SW480 (cell line): Measurements from ENCODE around the gene AUTS2.

Experiments used
- DNase-seq: peaks from one replicate; pipeline ENCODE4 v3.0.0-alpha.2; 2016; ENCODE audit warnings: low spot score

The AUTS2 gene

DNA sequence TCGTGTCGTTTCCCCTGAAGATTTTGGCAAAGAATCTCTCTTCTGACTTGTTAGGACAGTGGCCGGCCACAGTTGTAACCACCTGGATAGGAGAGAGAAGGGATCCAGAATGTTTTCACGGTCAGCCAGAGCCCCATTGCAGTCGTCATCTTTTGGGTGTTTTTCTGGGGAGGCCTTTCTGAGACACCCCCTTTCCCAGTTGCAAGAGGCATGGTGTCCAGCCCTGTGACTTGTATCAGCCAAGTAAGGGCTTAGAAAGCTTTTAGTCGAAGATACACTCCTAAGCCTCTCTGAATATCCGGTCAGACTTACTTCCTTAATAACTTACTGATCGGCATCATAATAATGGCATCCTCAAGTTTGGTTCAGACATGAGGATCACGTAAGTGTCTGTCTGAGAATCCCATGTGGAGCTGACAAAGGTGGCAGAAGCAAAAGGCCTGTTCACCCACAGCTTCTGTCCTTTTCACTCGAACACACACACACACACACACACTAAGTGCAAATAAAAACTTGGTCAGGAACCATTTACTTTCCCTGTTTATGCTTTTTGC is 1098.0 kb downstream of the AUTS2 start:
- no peak for DNase-seq

DNA sequence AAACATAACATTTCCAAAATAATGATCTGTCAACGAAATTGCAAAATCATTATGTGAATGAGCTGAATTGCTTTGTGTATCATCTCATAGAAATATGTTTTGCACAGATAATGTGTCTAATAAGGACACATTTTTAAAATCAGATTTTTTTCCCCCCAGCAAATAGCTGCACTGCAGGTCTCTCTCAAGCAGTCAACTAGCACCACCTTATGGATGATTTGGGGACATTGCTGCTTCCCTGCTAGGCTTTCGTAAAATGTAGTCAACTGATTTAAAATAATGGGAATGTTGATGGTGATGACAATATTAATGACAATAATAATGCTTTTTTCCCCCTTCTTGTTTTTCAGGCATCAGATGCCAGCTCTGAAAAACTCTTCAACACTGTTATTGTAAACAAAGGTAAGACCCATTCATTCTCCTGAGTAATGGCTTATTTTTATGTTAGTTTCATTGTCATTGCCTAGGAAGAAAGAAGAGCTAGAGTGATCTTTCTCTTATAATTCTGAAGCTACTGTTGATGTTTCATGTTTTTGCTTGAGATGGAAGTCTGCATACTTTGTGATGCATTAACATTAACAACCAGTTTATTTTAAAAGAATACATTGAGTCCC is 1100.1 kb downstream of the AUTS2 start:
- DNase-seq, result peak; percentile 71

DNA sequence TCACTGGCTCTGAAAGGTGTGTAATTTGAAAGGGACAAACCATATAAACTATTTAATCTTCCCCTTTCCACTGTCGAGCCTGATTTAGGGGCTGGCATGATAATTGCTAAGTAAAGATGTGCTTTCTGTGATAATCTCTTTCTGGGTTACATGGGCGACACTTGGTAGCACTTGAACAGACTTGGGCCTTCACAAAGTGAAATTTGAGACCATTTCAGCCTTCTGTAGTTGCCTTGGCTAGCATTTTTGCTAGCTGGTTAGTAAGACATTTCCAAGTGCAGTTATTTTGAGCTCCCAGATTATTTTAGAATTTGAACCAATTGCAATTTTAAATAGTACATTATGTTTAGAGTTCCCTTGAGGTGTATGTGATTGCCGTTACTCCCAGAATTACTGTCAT is 1101.0 kb downstream of the AUTS2 start:
- no peak for DNase-seq

DNA sequence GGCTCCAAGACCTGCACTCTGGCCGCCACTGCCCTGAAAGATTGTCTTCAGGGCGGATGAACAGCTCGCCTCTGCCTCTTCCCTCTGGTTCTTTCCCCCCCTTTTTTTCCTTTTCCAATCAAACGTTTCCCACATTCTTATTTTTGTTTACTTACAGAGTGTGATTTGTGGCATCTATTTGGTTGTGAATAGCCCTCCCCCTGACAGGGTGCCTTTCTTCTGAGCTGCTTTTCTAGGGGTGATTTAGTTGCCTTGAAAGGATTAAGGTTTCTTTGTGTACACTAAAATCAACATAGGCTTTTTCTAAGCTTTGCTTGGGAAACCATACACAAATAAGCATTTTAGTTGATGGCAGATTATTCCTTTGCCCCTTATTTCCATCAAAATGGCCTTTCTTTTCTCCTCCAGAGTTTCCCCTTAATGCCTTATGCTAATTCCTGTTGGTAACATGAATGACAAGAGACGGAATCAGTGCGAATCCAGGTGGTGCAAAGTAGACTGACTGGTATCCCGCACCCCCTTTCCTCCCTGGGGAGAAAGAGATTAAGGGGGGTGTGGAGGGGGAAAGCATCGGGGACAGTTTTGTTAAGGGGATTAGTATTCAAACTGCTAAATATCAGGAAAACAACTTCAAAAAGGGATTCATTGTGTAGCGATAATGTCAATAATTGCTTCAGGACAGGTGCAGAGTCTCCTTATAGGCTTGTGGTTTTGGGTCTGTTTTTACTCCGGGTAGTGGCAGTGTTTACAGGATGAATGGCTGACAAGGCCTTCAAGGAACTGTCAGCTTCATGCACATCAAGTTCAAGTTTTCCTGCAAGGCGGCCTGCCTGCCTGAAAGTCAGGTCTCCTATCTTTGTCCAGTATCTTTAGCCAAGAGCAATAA is 1102.0 kb downstream of the AUTS2 start:
- DNase-seq, result no peak

DNA sequence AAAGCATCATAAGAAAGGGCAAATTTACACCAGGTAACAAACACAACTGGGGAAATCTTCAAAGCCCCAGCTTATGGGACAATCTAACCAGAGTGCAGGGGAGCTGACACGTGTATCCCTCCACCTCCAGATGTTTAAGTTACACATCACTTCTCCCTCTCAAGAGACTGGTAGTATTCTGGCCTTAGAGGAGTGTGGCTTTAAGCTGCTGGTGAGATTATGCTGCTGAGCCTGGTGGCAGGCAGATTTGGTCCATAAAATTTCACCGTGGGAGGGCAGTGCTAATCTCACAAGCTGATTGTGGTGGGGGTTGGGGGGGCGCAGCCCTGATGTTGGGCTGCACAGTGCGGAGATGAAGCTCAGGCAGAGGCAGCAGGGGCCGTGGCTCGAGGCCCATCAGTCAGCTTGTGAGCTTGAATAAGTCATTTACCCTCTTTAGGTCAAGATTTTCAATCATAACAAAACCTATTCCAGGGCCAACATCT is 1102.7 kb downstream of the AUTS2 start:
- DNase-seq, result no peak

DNA sequence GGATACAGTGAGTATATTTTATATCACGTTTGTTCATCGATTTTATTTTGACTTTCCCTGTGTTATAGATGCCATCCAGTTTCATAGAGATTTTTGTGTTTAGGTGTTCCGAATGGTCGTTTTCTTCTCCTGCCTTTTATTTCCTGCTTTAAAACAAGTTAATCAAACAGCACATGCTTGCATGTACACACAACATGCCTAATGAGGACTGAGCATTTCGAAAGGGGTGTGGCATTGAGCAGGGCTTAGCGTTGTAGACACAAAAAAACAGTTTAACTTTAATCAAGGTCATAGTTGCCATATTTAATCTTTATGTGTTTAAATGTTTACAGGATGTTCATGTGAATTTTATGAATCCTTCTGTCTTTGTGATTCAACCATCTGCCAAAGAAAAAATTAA is 1103.2 kb downstream of the AUTS2 start:
- no peak for DNase-seq

DNA sequence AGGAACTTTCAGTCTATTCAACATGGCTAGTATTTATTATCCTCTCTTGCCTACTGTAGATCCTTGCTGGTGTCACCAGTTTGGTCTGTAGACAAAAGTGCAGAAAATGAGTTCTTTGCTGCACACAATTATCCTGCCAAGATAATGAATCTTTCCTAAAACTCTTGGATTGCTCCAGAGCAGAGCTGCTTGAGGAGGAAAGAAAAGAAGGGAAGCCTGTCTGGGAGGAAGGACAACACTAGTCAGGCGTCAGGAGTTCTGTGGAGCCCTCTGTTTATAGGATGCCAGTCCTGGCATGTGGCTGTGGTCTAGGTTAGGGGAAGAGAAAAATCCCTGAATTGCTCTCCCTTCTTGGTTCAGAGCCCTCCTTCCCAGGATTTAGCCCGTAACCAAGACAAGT is 1103.7 kb downstream of the AUTS2 start:
- no peak for DNase-seq

DNA sequence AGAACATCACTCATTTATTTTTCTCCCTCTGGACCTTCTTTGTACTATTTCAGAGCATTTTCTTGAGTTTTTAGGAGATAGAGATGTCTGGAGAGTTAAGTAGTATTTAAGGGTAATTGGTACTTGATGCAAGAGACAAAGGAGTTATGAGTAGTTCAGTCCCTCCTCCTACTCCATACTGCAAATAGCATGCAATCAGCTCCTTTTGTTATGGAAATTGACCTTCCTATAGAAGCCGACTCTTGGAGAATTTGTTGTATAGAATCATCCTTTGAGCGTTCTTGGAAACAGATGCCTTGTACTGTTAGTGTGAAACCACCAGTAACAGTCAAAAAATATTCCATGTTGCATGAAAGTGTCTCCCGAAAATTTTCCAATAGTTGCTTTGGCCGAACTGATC is 1105.5 kb downstream of the AUTS2 start:
- no peak for DNase-seq

DNA sequence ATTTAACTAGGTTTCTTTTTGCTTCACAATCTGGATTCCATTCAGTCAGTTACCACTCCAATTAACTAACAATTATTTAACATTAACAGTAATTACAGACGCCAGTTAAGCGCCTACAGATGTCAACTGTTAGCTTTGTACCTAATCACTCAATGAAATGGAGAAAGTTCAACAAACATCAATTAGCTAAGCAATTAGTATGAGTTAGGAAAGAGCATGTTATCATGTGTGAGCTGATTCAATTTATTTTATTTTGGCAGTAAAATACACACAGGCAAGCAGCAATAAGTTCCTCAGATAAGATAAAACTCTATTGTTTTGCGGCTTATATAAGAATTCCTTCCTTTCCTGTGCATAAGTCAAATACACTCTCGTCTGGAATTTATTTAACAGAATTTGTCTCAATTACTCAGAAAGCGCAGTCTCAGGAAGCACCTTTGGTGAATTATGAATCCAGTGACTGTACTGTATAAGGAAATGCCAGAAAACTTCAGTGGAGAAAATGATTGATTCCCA is 1106.6 kb downstream of the AUTS2 start:
- DNase-seq, result no peak

DNA sequence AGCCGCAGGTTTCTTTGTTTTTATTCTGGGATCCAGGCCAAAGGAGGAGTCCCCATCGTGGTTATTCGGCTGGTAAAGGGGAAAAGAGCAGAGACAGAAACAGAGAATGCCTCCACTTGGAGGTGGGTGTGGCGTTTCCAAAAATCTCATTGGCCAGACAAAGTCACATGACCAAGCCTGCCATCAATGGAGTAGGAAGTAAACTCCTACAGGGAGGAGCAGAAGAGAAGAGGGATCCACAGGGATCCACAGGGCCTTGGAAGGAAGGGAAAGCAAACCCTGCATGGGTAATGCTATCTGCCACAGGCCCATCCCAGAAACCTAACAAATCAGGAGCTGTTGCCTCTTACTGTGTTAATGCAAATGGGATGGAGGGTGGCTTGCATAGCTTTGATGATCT is 1107.9 kb downstream of the AUTS2 start:
- no peak for DNase-seq

DNA sequence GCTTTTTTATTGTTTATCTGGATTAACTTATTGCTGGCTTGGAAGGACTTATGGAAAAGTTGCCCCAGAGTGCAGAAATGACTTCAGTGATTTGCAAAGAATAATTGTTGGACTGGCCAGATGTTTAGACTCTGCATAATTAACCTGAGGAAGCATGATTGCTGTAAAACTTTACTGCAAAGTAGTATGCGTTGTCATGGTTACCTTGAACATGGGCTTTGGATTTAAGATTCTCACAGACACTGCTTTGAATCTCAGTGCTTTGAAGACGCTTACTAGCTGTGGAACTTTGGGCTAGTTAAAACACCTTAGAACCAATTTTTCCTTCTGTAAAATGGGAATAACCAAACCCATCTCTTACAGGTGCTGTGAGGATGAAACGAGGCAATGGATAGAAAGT is 1108.4 kb downstream of the AUTS2 start:
- no peak for DNase-seq

DNA sequence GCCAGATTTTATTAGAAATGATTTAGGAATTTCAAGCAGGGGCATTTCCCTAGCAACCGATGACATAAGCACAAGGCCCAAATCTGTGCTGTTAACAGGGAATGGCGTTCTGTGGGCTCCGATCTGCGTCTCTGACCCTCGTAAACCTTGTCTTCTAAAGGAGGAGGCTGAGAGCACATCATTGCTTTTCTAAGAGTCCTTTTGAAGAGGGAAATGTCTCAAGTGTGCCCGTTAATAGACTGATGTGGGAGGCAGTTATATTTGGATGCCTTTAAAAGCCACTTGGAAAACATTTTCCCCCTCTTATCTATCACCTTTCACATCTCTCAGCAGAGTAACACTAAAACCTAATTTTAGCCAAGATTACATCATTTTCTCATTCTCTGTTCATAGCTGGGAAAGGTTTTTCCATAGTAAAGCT is 1109.6 kb downstream of the AUTS2 start:
- DNase-seq, result no peak

DNA sequence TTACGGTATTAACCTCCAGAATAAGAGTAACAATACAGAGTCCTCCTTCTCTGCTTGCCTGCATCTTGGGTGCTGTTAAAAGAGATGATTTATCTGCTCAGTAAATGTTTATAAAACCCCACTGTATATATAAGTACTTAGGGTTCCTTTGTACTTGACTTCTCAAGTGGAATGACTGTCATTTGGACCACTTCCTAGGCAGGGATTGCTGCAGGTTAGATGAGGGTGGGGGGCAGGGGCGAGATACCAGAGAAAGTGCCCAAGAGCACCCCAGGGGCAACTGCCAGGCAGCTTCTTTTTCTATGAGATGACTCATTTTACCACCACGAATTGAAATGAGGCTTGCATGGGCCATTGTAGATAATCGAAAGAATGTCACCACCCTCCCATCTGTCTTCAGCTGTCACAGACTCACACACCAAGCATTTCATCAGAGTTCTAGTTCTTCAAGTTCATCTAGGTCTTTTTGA is 1111.8 kb downstream of the AUTS2 start:
- DNase-seq, result peak; percentile 78

DNA sequence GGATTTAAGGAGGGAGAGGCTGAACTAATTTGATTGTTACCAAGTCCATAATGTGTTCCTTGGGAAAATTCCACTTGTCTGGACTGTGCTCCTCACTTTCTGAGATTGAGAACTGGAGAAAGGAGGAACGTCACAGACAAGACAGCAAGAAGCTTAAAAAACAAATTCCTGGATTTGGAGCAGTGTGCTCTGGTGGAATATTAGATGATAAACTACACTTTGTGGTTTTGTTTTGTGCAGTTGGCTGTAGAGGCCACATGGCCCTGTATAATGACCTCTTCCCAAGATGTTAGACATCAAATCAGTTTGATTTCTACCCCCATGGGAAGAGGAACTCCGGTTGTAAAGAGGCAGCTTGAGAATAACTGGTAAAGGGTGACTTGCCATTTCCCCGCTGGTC is 1112.4 kb downstream of the AUTS2 start:
- DNase-seq, result no peak

DNA sequence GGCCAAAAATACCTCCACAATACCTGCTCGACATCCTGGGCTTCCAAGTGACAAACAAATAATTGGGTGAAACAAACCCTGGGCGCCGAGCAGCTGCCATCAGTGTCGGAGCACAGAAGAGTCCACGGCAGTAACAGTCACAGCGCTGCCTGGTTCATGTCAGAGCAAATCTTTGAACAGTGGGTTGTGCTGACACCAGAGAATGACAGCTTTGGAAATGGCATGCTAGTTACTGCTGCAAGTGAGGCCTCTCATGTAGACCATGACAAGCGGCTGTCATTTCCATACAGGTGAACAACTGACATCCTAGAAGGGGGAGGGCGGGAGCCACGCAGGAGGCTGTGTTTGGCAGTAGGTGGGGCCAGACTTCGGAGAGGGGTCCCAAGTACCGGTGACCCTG is 1113.2 kb downstream of the AUTS2 start:
- no peak for DNase-seq

DNA sequence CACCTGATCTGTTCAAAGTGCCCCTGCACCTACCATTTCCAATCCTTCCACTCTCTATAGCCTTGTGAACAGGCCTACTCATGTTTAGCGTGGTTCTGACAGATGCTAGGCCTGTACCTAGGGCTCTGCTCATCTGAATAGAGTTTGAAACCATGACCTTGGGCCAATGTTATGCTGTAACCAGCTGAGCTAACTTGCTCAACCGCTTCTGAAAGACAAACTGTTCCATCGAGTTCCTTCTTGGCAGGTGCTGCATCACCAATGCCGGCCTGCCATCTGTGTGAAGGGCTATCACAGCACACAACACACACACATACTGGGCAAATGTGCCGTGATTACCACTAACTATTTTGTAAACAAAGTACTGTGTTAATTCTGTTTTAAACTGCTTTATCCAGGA is 1114.7 kb downstream of the AUTS2 start:
- no peak for DNase-seq

DNA sequence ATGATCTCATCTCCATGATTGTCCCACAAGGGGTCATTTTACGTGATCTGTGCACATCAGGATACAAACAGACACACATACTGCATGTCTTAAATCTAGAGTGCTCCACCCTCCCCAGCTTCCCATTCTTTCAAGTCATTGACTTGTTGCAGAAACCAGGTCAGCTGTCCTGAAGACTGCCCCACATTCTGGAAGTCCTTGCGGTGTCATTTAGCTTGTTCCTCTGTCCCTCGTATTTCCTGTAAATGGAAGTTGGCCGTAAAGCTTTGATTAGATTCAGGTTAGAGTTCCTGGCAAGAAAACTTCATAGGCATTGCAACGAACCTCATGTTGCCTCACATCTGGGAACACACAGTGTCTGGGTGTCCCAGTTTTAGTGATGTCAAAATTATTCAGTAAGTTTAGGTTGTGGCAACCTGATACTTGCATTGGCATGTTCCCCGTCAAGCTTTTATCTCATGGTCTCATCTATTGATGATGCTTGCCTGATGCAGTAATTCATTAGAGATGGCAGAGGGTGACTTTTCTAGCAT is 1116.3 kb downstream of the AUTS2 start:
- DNase-seq, result no peak

DNA sequence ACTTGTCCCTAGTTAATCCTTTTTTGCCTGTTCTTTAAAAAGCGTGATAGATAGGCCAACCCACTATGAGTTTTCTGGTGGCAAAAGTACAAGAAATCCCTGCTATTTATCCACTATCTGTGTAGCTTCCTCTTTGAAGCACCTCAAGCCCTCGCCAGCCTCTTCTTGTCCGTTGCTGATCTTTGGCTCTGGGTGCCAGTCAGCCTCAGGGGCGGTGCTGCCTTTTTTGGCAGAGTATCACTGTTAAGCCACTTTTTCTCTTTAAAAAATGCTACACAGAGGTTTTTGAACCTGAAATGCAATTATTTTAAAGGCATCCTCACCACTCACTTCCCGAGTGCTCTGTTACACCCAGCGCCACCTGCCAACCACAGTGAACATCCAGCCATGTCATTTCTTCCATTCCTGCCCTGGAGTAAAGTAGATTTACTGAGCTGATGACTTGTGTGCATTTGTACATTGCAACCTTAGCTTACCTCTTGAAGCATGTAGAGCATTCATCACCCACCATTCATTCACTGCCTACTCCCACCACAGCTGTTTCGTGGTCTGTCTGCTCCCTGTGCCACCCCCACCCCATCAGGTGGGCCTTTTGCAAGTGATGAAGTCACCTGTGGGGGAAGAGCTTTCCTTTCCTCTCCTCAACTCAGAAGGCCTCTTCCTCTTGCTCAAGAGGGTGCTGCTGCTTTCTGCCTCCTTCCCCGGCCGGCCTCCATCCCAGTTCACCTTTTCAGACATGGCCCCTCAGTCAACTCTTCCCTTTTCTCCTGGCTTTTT is 1119.5 kb downstream of the AUTS2 start:
- DNase-seq, result no peak

DNA sequence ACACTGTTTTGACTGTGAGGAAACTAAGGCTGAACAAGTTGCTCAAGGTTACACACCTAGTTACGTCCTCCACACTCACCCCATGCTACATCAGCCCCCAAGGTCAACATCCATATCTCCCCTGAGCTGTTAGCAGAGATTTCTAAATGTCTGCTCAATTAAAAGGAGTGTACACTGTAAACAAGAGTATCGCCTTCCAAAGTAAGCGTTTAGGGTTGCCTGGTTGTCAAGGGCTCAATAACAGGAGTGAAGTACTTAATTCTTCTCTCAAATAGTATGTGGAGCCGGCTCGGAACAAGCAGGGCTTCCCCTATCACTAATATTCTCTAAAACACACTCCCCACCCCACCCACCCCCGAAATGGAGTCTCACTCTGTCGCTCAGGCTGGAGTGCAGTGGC is 1120.8 kb downstream of the AUTS2 start:
- no peak for DNase-seq

DNA sequence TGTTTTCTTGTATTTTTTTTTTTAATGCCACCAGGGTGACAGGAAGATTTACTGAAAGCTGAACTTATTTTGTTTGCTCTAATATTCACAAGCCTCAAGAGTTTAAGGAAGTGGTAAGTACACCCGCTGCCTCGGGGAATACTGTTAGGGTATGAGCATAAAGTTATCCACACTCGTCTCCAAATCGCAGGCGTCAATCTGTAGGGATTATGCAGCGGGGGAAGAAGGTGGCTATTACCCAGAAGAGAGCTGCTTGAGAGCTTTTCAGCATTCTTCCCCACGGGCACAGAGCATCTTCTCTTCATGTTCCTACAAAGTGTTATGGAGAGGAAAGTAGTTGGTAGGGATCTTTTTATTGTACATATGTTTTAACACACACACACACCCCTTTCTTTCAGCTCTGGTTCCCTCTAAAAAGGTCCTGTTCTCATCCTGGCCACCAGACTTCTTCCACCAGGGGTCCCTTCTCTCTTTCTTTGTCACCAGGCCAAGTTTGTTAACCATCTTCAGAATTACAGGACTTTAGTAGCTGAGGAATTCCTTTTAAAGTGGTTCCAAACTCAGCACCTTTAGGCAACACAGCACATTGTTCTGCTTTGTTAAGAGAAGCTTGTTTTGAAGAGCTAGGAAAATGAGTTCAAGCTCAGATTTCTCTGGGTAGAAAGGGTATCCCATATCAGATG is 1122.1 kb downstream of the AUTS2 start:
- DNase-seq, result no peak

DNA sequence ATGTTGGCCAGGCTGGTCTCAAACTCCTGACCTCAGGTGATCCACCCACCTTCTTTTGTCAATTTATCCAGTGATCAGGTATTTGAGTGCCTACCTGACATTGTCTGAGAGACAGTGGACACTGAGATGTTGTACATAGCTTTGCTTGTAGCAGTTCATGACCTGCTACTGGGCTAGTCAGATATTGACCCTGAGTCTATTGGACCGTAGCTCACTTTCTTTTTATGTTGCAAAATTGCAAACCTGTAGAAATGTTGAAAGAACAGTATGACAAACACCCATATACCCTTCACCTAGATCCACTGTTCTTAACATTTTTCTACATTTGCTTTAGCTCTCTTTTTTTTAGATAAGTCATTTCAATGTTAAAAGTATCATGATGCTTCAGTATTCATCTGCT is 1123.2 kb downstream of the AUTS2 start:
- no peak for DNase-seq
